Liver (tissue), 9 donors: Measurements from ENCODE around the gene PPP1R14C. TPM values are rescaled to one million over a fixed set of nuclear protein-coding genes. Genes with fewer than 3 reads are reported as not detected.

Source experiments
- DNase-seq: peaks from one replicate; pipeline ENCODE4 v3.0.0-alpha.2; 2017; ENCODE audit warnings: low spot score
- H3K27ac ChIP-seq, 2 donors: one replicate each; pipeline ENCODE4 v1.7.0; 2013; ENCODE audit warnings: inconsistent platforms in 2 of 2, low read length in 2 of 2, control low read depth in 1 of 2, low read depth in 1 of 2, mild to moderate bottlenecking in 1 of 2
- H3K27me3 ChIP-seq, 4 donors: one replicate each; pipeline versions ENCODE4 v1.6.1 to v1.7.0; 2013; ENCODE audit warnings: low read length in 3 of 4, inconsistent platforms in 1 of 4, mild to moderate bottlenecking in 1 of 4, moderate library complexity in 1 of 4; ENCODE audit not compliant: control insufficient read depth in 4 of 4, insufficient read depth in 4 of 4
- H3K36me3 ChIP-seq, 4 donors: one replicate each; pipeline versions ENCODE4 v1.6.1 to v1.7.0; 2013; ENCODE audit warnings: low read length in 3 of 4, mild to moderate bottlenecking in 3 of 4, low read depth in 1 of 4, moderate library complexity in 1 of 4; ENCODE audit not compliant: control insufficient read depth in 4 of 4, insufficient read depth in 3 of 4
- H3K4me1 ChIP-seq, 4 donors: one replicate each; pipeline versions ENCODE4 v1.6.1 to v1.7.0; 2013; ENCODE audit warnings: low read length in 3 of 4, mild to moderate bottlenecking in 3 of 4, moderate library complexity in 1 of 4; ENCODE audit not compliant: control insufficient read depth in 4 of 4, insufficient read depth in 4 of 4
- H3K4me3 ChIP-seq, 3 donors: one replicate each; pipeline versions ENCODE4 v1.6.1 to v1.7.0; 2013; ENCODE audit warnings: low read length in 3 of 3, control low read depth in 1 of 3, low read depth in 1 of 3, mild to moderate bottlenecking in 1 of 3
- H3K9ac ChIP-seq, 2 donors: one replicate each; pipeline ENCODE4 v1.7.0; 2013; ENCODE audit warnings: low read length in 2 of 2, mild to moderate bottlenecking in 2 of 2, moderate library complexity in 2 of 2, control low read depth in 1 of 2, low read depth in 1 of 2
- H3K9me3 ChIP-seq, 4 donors: one replicate each; pipeline versions ENCODE4 v1.6.1 to v1.7.0; 2013; ENCODE audit warnings: low read length in 3 of 4; ENCODE audit not compliant: control insufficient read depth in 4 of 4
- ATF3 ChIP-seq: IDR thresholded peaks from 2 replicates; pipeline ENCODE4 v1.6.1; 2016; ENCODE audit warnings: antibody characterized with exemption
- CTCF ChIP-seq: fragments of 150-350 bp; IDR thresholded peaks from 2 replicates; pipeline ENCODE4 v1.5.1; 2017; ENCODE audit warnings: improper control_type of control experiment, low read depth, low read length; ENCODE audit not compliant: missing input control
- EGR1 ChIP-seq, 2 donors: IDR thresholded peaks; 2 replicates each; pipeline ENCODE4 v1.6.1; 2016 to 2018; ENCODE audit warnings: antibody characterized with exemption in 2 of 2, low read depth in 2 of 2
- FOXA2 ChIP-seq: IDR thresholded peaks from 2 replicates; pipeline ENCODE4 v1.6.1; 2016; ENCODE audit warnings: antibody characterized with exemption
- GABPA ChIP-seq, 2 donors: IDR thresholded peaks in 1 of 2; conservative IDR thresholded peaks in 1 of 2; 2 replicates each; pipeline ENCODE4 v1.6.1; 2016; ENCODE audit warnings: antibody characterized with exemption in 2 of 2, mild to moderate bottlenecking in 1 of 2, moderate library complexity in 1 of 2
- HNF4A ChIP-seq, 2 donors: conservative IDR thresholded peaks; 2 replicates each; pipeline ENCODE4 v1.6.1; 2016; ENCODE audit warnings: antibody characterized with exemption in 2 of 2, mild to moderate bottlenecking in 2 of 2
- HNF4G ChIP-seq: IDR thresholded peaks from 2 replicates; pipeline ENCODE4 v1.6.1; 2016; ENCODE audit warnings: antibody characterized with exemption
- JUND ChIP-seq, 2 donors: IDR thresholded peaks; 2 replicates each; pipeline ENCODE4 v1.6.1; 2016; ENCODE audit warnings: antibody characterized with exemption in 2 of 2
- NR2F2 ChIP-seq: IDR thresholded peaks from 2 replicates; pipeline ENCODE4 v1.6.1; 2016; ENCODE audit warnings: antibody characterized with exemption
- RAD21 ChIP-seq, 2 donors: IDR thresholded peaks; 2 replicates each; pipeline ENCODE4 v1.6.1; 2016; ENCODE audit warnings: antibody characterized with exemption in 2 of 2, mild to moderate bottlenecking in 2 of 2
- RXRA ChIP-seq, 2 donors: IDR thresholded peaks; 2 replicates each; pipeline ENCODE4 v1.6.1; 2017 to 2018; ENCODE audit warnings: antibody characterized with exemption in 2 of 2, mild to moderate bottlenecking in 1 of 2
- SP1 ChIP-seq: IDR thresholded peaks from 2 replicates; pipeline ENCODE4 v1.6.1; 2018; ENCODE audit warnings: antibody characterized with exemption, mild to moderate bottlenecking
- TAF1 ChIP-seq: conservative IDR thresholded peaks from 2 replicates; pipeline ENCODE4 v1.6.1; 2016; ENCODE audit warnings: antibody characterized with exemption, mild to moderate bottlenecking
- YY1 ChIP-seq: IDR thresholded peaks from 2 replicates; pipeline ENCODE4 v1.6.1; 2016; ENCODE audit warnings: antibody characterized with exemption, mild to moderate bottlenecking
- ZBTB33 ChIP-seq: IDR thresholded peaks from 2 replicates; pipeline ENCODE4 v1.6.1; 2016; ENCODE audit warnings: antibody characterized with exemption
- WGBS: extraction: QIAGEN DNeasy Blood & Tissue Kit; methylation state at CpG from one replicate; pipeline ENCODE4 v1.1.7; 2013; 5-methylcytosine and 5-hydroxymethylcytosine counted together
- polyA plus RNA-seq, 2 donors: library from polyadenylated mRNA; stranded (reverse) in 1 of 2; unstranded in 1 of 2; fragments of 200-250 nt in 1 of 2; fragments of >200 nt in 1 of 2; fragmentation: Nextera tagmentation in 1 of 2; extraction: Ambion mirVana in 1 of 2; gene quantifications; one replicate each; pipeline versions ENCODE4 v1.2.1 to v1.2.3, GENCODE V29; 2013 to 2015
- total RNA-seq, 2 donors: library from RNA; depleted of rRNA; stranded (reverse); fragments of >200 nt; gene quantifications; one replicate each; pipeline ENCODE4 v1.2.3, GENCODE V29; 2014
- TF ChIP-seq, protein P1 (sequence below): IDR thresholded peaks from 2 replicates; pipeline ENCODE4 v1.6.1; 2016; ENCODE audit warnings: antibody characterized with exemption, mild to moderate bottlenecking
- TF ChIP-seq, protein P2 (sequence below): IDR thresholded peaks from 2 replicates; pipeline ENCODE4 v1.6.1; 2016; ENCODE audit warnings: antibody characterized with exemption
- donor health status: healthy.
- donor health status: healthy.
- donor health status: healthy.
- donor health status: healthy.
- donor health status: healthy.

PPP1R14C gene
- total and polyA plus RNA-seq, 4 donors, result 0.05 TPM; not detected in 3

GRCh38 chr6:150118203-150118602 is 24.6 kb upstream of the PPP1R14C start:
- Histone ChIP-seq H3K9me3 (no peaks in the 10 kb centered on the region), H3K4me3 (no peak overlapping the region), H3K9ac (no peak overlapping the region), H3K4me1 (no peaks in the 10 kb centered on the region), H3K36me3 (no peaks in the 10 kb centered on the region), H3K27ac (no peak overlapping the region), H3K27me3 (no peaks in the 10 kb centered on the region)
- WGBS, result 91% methylated on average over 6 of the region's 6 CpGs
- DNase-seq, result no peak
- TF ChIP-seq EGR1 (IDR thresholded peaks at IDR 0.05; ENCODE audit: low read depth in 2 of 2), result no peak
- no peak for TF ChIP-seq JUND (IDR thresholded peaks at IDR 0.05)
- TF ChIP-seq FOXA2, result no peak
- TF ChIP-seq ATF3, result no peak
- TF ChIP-seq SP1, result no peak
- no peak for TF ChIP-seq YY1
- TF ChIP-seq, protein P1, sequence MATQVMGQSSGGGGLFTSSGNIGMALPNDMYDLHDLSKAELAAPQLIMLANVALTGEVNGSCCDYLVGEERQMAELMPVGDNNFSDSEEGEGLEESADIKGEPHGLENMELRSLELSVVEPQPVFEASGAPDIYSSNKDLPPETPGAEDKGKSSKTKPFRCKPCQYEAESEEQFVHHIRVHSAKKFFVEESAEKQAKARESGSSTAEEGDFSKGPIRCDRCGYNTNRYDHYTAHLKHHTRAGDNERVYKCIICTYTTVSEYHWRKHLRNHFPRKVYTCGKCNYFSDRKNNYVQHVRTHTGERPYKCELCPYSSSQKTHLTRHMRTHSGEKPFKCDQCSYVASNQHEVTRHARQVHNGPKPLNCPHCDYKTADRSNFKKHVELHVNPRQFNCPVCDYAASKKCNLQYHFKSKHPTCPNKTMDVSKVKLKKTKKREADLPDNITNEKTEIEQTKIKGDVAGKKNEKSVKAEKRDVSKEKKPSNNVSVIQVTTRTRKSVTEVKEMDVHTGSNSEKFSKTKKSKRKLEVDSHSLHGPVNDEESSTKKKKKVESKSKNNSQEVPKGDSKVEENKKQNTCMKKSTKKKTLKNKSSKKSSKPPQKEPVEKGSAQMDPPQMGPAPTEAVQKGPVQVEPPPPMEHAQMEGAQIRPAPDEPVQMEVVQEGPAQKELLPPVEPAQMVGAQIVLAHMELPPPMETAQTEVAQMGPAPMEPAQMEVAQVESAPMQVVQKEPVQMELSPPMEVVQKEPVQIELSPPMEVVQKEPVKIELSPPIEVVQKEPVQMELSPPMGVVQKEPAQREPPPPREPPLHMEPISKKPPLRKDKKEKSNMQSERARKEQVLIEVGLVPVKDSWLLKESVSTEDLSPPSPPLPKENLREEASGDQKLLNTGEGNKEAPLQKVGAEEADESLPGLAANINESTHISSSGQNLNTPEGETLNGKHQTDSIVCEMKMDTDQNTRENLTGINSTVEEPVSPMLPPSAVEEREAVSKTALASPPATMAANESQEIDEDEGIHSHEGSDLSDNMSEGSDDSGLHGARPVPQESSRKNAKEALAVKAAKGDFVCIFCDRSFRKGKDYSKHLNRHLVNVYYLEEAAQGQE, result no peak
- no peak for TF ChIP-seq CTCF
- TF ChIP-seq NR2F2, result no peak
- TF ChIP-seq GABPA (IDR thresholded peaks at IDR 0.05 in 1 of 2, conservative IDR thresholded peaks at IDR 0.05 in 1 of 2), result no peak
- no peak for TF ChIP-seq RAD21 (IDR thresholded peaks at IDR 0.05)
- TF ChIP-seq HNF4G, result no peak

DNA sequence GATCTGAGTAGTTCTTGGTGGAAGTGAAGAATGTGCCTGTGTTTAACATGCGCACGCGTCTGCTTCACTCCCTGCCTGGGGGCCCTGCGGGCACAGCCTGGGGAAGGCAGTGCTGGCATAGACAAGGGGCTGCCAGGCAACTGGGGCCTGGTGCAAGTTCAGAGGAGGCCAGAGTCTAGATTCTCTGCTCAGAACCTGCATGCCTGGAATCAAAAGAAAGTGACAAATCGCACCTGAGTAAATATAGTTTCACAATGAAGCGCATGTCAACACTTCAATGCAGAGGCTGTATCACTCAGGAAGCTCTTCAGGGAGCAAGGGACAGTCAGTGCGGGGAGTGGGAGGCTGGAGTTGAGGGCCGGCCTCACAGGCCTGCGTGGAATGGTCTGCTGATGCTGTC is 24.2 kb upstream of the PPP1R14C start:
- 71% methylated on average over 9 of the region's 9 CpGs for WGBS
- DNase-seq, result no peak
- Histone ChIP-seq H3K9ac (no peak overlapping the region), H3K9me3 (no peaks in the 10 kb centered on the region), H3K36me3 (no peaks in the 10 kb centered on the region), H3K4me1 (no peaks in the 10 kb centered on the region), H3K27me3 (no peaks in the 10 kb centered on the region), H3K27ac (no peak overlapping the region), H3K4me3 (no peak overlapping the region)
- TF ChIP-seq TAF1 (no peak), RAD21 (IDR thresholded peaks at IDR 0.05) (no peak), SP1 (no peak), CTCF (no peak), GABPA (IDR thresholded peaks at IDR 0.05 in 1 of 2, conservative IDR thresholded peaks at IDR 0.05 in 1 of 2) (no peak), ZBTB33 (no peak), NR2F2 (no peak), EGR1 (IDR thresholded peaks at IDR 0.05; ENCODE audit: low read depth in 2 of 2) (no peak), ATF3 (no peak), RXRA (IDR thresholded peaks at IDR 0.05) (no peak), YY1 (no peak), HNF4A (conservative IDR thresholded peaks at IDR 0.05) (no peak), HNF4G (no peak), JUND (IDR thresholded peaks at IDR 0.05) (no peak)
- TF ChIP-seq, protein P2, sequence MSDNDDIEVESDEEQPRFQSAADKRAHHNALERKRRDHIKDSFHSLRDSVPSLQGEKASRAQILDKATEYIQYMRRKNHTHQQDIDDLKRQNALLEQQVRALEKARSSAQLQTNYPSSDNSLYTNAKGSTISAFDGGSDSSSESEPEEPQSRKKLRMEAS, result no peak
- TF ChIP-seq, protein P1, result no peak
